ENCODE data around the gene IL17RA.

IL17RA gene

GRCh38 chr22:17109976-17110375 is 25.2 kb downstream of the IL17RA start:
- TF ChIP-seq POLR2A (IDR thresholded peaks at IDR 0.05; ENCODE audit: low read depth, low read length) = no peak
- no peak for TF ChIP-seq PAX5 (IDR thresholded peaks at IDR 0.05; ENCODE audit: insufficient read depth, low read length, severe bottlenecking)
- TF ChIP-seq SPI1 (IDR thresholded peaks at IDR 0.05; ENCODE audit: low read depth, low read length) = no peak
- no peak for TF ChIP-seq TAF1 (IDR thresholded peaks at IDR 0.05; ENCODE audit: low read depth, low read length)
- TF ChIP-seq POLR2AphosphoS5 (IDR thresholded peaks at IDR 0.05; ENCODE audit: low read depth, low read length) = no peak
- no peak for TF ChIP-seq POU2F2 (IDR thresholded peaks at IDR 0.05; ENCODE audit: low read depth, low read length)
- no peak for FAIRE-seq
- DNase-seq (ENCODE audit: insufficient read length, low spot score) = no peak

- no peak for TF ChIP-seq POLR2A (IDR thresholded peaks at IDR 0.05; ENCODE audit: low read depth, low read length)
- no peak for TF ChIP-seq PAX5 (IDR thresholded peaks at IDR 0.05; ENCODE audit: insufficient read depth, low read length, severe bottlenecking)
- no peak for TF ChIP-seq TAF1 (IDR thresholded peaks at IDR 0.05; ENCODE audit: low read depth, low read length)
- TF ChIP-seq POLR2AphosphoS5 (IDR thresholded peaks at IDR 0.05; ENCODE audit: low read depth, low read length) = no peak
- no peak for TF ChIP-seq SPI1 (IDR thresholded peaks at IDR 0.05; ENCODE audit: low read depth, low read length)
- no peak for TF ChIP-seq POU2F2 (IDR thresholded peaks at IDR 0.05; ENCODE audit: low read depth, low read length)
- DNase-seq (ENCODE audit: insufficient read length, low spot score) (no peak), FAIRE-seq (no peak)
These were observed 26.2 kb downstream of the IL17RA start for GRCh38 chr22:17110791-17111550.

- TF ChIP-seq POLR2A (IDR thresholded peaks at IDR 0.05; ENCODE audit: low read depth, low read length) (no peak), TAF1 (IDR thresholded peaks at IDR 0.05; ENCODE audit: low read depth, low read length) (no peak), PAX5 (IDR thresholded peaks at IDR 0.05; ENCODE audit: insufficient read depth, low read length, severe bottlenecking) (no peak), POU2F2 (IDR thresholded peaks at IDR 0.05; ENCODE audit: low read depth, low read length) (no peak), SPI1 (IDR thresholded peaks at IDR 0.05; ENCODE audit: low read depth, low read length) (no peak), POLR2AphosphoS5 (IDR thresholded peaks at IDR 0.05; ENCODE audit: low read depth, low read length) (no peak)
- FAIRE-seq (no peak), DNase-seq (ENCODE audit: insufficient read length, low spot score) (no peak)
These were observed 27.8 kb downstream of the IL17RA start for GRCh38 chr22:17112491-17113042.

GRCh38 chr22:17113600-17113999 is 28.8 kb downstream of the IL17RA start:
- DNase-seq (ENCODE audit: insufficient read length, low spot score) (no peak), FAIRE-seq (no peak)
- TF ChIP-seq PAX5 (IDR thresholded peaks at IDR 0.05; ENCODE audit: insufficient read depth, low read length, severe bottlenecking) = no peak
- no peak for TF ChIP-seq POLR2AphosphoS5 (IDR thresholded peaks at IDR 0.05; ENCODE audit: low read depth, low read length)

- no peak for DNase-seq (ENCODE audit: insufficient read length, low spot score)
- no peak for FAIRE-seq
- no peak for TF ChIP-seq TAF1 (IDR thresholded peaks at IDR 0.05; ENCODE audit: low read depth, low read length)
- no peak for TF ChIP-seq POLR2AphosphoS5 (IDR thresholded peaks at IDR 0.05; ENCODE audit: low read depth, low read length)
- TF ChIP-seq PAX5 (IDR thresholded peaks at IDR 0.05; ENCODE audit: insufficient read depth, low read length, severe bottlenecking) = no peak
- TF ChIP-seq POLR2A (IDR thresholded peaks at IDR 0.05; ENCODE audit: low read depth, low read length) = no peak
- TF ChIP-seq POU2F2 (IDR thresholded peaks at IDR 0.05; ENCODE audit: low read depth, low read length) = no peak
- TF ChIP-seq SPI1 (IDR thresholded peaks at IDR 0.05; ENCODE audit: low read depth, low read length) = no peak
These were observed 29.5 kb downstream of the IL17RA start for GRCh38 chr22:17114173-17114897.

GRCh38 chr22:17114898-17115235 is 30.1 kb downstream of the IL17RA start:
- FAIRE-seq (no peak), DNase-seq (ENCODE audit: insufficient read length, low spot score) (no peak)
- TF ChIP-seq POU2F2 (IDR thresholded peaks at IDR 0.05; ENCODE audit: low read depth, low read length) (no peak), SPI1 (IDR thresholded peaks at IDR 0.05; ENCODE audit: low read depth, low read length) (no peak), PAX5 (IDR thresholded peaks at IDR 0.05; ENCODE audit: insufficient read depth, low read length, severe bottlenecking) (no peak), POLR2A (IDR thresholded peaks at IDR 0.05; ENCODE audit: low read depth, low read length) (no peak), TAF1 (IDR thresholded peaks at IDR 0.05; ENCODE audit: low read depth, low read length) (no peak), POLR2AphosphoS5 (IDR thresholded peaks at IDR 0.05; ENCODE audit: low read depth, low read length) (no peak)

GRCh38 chr22:17115236-17115635 is 30.4 kb downstream of the IL17RA start:
- DNase-seq (ENCODE audit: insufficient read length, low spot score) (no peak), FAIRE-seq (no peak)
- TF ChIP-seq POLR2A (IDR thresholded peaks at IDR 0.05; ENCODE audit: low read depth, low read length) = no peak
- TF ChIP-seq POLR2AphosphoS5 (IDR thresholded peaks at IDR 0.05; ENCODE audit: low read depth, low read length) = no peak
- no peak for TF ChIP-seq SPI1 (IDR thresholded peaks at IDR 0.05; ENCODE audit: low read depth, low read length)
- no peak for TF ChIP-seq PAX5 (IDR thresholded peaks at IDR 0.05; ENCODE audit: insufficient read depth, low read length, severe bottlenecking)
- no peak for TF ChIP-seq POU2F2 (IDR thresholded peaks at IDR 0.05; ENCODE audit: low read depth, low read length)
- no peak for TF ChIP-seq TAF1 (IDR thresholded peaks at IDR 0.05; ENCODE audit: low read depth, low read length)

- DNase-seq (ENCODE audit: insufficient read length, low spot score) = no peak
- TF ChIP-seq POLR2A (IDR thresholded peaks at IDR 0.05; ENCODE audit: low read depth, low read length) (no peak), PAX5 (IDR thresholded peaks at IDR 0.05; ENCODE audit: insufficient read depth, low read length, severe bottlenecking) (no peak), POLR2AphosphoS5 (IDR thresholded peaks at IDR 0.05; ENCODE audit: low read depth, low read length) (no peak), POU2F2 (IDR thresholded peaks at IDR 0.05; ENCODE audit: low read depth, low read length) (no peak), SPI1 (IDR thresholded peaks at IDR 0.05; ENCODE audit: low read depth, low read length) (no peak), TAF1 (IDR thresholded peaks at IDR 0.05; ENCODE audit: low read depth, low read length) (no peak)
- FAIRE-seq = no peak
These were observed 31.3 kb downstream of the IL17RA start for GRCh38 chr22:17115945-17116565.

Data from GM12891 (cell line).